NCI-H1417 (cell line): ENCODE results near the gene EEF1AKMT3.
"Not testable (repeated sequence)": the region's sequence is repeated elsewhere in the genome, so short reads cannot be mapped to it uniquely, and the experiment has no call there.

Experiments
- DNase-seq, 3 experiments: peaks; one replicate each; lab custom pipeline; 2025; lab: John Stamatoyannopoulos, UW

Gene EEF1AKMT3

GRCh38 chr12:57816001-57816854 lies 43.8 kb downstream of the EEF1AKMT3 start:
- DNase-seq = no peak

DNA sequence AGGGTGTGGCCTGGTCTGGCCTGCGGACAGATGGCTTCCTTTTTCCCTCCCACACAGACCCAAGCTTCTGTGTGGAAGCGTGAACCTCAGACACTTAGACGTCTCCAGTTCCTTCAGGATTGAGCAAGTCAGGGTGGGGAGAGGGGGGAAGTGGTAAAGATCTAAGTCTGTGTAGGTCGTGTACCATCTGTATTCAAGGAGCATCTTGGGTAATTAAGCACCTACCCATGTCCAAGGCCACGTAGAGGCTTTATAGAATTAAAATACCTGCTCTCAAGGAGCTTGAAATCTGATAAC lies 44.4 kb downstream of the EEF1AKMT3 start:
- no peak for DNase-seq

GRCh38 chr12:57817261-57817989 lies 45.0 kb downstream of the EEF1AKMT3 start:
- DNase-seq = no peak

GRCh38 chr12:57817990-57818331 lies 45.5 kb downstream of the EEF1AKMT3 start:
- DNase-seq = not testable (repeated sequence)

- not testable (repeated sequence) for DNase-seq
Observed at GRCh38 chr12:57820119-57820518, 47.7 kb downstream of the EEF1AKMT3 start.

DNA sequence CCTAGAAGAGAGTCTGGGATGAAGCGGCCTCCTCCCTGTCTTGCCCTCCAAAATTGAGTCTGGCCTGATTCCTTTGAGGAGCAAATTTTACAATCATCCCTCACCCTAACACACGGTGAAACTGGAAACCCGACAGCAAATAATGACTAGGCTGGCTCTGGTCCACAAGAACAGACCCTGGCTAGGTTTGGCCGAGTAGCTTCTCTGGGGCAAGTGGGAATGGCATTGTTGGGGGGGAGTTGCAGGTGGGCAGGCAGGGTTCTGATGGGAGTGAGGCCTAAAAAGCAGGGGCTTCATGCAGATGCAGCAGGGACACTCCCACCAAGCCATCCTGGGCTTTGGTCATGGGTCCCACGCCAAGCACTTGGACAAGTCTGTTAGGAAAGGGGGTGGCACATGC lies 48.6 kb downstream of the EEF1AKMT3 start:
- DNase-seq = not testable (repeated sequence)

GRCh38 chr12:57821474-57822214 lies 49.2 kb downstream of the EEF1AKMT3 start:
- no peak for DNase-seq

- no peak for DNase-seq
Observed at GRCh38 chr12:57822392-57823130, 50.1 kb downstream of the EEF1AKMT3 start.

GRCh38 chr12:57823131-57823907 lies 50.9 kb downstream of the EEF1AKMT3 start:
- no peak for DNase-seq

- DNase-seq = no peak
Observed at GRCh38 chr12:57823908-57824640, 51.7 kb downstream of the EEF1AKMT3 start.

DNA sequence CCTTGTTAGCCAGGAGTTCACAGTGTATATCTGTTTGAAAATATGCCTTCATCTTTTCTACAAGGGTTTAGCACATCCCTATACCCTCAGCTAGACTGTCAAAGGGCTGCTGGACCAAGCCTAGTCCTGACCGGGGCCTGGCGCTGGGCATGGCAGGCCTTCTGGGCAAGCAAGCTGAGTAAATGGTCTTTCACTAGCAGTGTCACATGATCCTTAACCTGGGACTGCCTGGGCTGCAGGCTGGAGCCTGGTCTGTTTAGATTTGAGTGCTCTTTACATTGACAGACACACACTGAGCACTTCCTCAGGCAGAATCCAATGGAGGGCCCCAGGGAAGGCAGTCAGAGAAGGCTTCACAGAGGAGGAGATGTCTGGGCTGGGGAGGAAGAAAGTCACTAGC lies 53.0 kb downstream of the EEF1AKMT3 start:
- DNase-seq = no peak

DNA sequence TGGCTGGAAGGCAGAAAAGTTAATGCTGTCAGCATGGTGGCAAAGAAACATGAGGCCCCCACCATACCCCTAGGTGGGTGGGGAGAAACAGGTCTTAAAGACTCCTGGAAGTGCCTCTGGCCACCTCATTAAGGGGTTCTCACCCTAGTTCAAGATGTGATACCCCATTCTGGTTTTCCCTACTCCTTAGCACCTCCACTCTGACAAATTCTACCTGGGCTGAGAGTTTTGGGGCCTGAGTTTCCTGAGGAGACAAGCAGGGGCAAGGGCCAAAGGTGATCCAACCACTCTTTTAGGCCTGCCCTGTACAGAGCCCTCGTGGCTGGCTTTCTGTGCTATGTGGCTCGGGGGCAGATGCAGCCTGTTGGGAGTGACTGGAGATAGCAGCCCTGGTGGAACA lies 54.0 kb downstream of the EEF1AKMT3 start:
- no peak for DNase-seq

DNA sequence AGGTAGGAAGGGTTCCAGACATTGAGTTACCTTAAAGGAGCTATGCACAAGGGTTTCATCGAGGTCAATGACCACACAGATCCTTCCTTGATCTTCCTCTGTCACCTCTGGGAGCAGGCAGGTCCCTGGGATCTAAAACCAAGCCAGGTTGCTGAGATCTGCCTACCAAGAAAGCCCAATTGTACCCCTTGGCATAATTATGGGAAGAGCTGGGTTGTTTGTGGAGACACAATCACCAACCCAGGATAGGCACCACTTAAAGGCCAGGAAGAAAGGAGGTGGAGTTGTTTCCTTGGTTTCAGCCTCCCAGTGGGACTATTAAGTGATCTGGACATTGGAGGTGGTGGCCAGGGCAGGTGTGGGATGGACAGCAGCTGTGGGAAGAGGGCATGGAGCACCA lies 54.6 kb downstream of the EEF1AKMT3 start:
- no peak for DNase-seq

GRCh38 chr12:57829025-57829777 lies 56.8 kb downstream of the EEF1AKMT3 start:
- no peak for DNase-seq

GRCh38 chr12:57830393-57830792 lies 58.0 kb downstream of the EEF1AKMT3 start:
- no peak for DNase-seq
